GM10847 (cell line): ENCODE results near the gene MYO3A.

Experiments used
- POLR2A ChIP-seq: IDR thresholded peaks from 2 replicates; pipeline ENCODE4 v1.6.1; 2011; ENCODE audit not compliant: insufficient read length; ENCODE audit errors: extremely low read depth

Gene MYO3A

DNA sequence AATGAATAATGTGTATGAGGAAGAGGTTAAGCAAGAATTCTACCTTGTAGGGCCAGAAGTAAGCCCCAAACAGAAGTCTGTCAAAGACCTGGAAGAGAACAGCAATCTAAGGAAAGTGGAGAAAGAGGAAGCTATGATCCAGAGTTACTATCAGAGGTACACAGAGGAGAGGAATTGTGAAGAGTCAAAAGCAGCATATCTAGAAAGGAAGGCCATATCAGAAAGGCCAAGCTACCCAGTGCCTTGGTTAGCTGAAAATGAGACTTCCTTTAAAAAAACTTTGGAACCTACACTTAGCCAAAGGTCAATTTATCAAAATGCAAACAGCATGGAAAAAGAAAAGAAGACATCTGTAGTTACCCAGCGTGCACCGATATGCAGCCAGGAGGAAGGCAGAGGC, 239.8 kb downstream of the MYO3A start:
- no peak for TF ChIP-seq POLR2A

- no peak for TF ChIP-seq POLR2A
Observed at GRCh38 chr10:26177341-26177740, 243.3 kb downstream of the MYO3A start.

- no peak for TF ChIP-seq POLR2A
Observed at GRCh38 chr10:26194275-26194674, 260.2 kb downstream of the MYO3A start.

GRCh38 chr10:26197248-26197647, 263.2 kb downstream of the MYO3A start:
- no peak for TF ChIP-seq POLR2A

DNA sequence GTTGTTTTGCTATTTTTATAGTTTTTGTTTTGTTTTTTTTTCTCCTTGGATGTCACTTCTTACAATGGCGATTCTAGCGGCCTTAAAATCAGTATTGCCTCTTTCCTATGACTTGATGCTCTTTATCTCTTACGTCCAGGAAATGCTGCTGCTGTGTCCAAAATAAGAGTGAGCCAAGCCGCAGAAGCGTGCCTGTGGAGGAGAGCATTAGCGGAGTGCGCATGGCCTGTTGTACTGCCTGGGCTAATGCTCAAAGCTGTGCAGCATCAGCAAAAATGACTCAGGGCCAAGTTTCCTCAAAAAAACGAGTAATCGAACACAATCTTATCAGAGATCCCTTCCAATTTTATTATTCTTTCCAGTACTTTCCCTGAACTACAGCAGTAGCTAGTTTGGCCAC, 264.1 kb downstream of the MYO3A start:
- TF ChIP-seq POLR2A: no peak

DNA sequence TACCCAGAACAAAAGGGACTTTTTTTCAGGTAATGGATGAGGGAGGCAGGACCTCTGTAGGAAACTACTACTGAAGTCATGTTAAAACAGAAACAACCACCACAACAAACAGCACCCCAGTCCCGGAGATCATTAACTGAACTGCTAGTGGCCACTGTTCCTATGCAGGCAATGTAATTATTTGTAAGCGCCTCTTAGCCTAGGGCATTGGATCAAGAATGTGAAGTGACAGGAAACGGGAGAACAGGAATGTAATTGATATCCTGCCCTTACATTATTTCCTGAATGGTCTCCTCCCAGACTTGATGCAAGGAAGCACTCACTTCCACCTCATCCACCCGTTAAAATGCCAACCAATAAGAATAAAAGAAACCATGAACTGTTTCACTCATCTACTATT, 265.8 kb downstream of the MYO3A start:
- TF ChIP-seq POLR2A: no peak

- TF ChIP-seq POLR2A: no peak
Observed at GRCh38 chr10:26205223-26205622, 271.2 kb downstream of the MYO3A start.

DNA sequence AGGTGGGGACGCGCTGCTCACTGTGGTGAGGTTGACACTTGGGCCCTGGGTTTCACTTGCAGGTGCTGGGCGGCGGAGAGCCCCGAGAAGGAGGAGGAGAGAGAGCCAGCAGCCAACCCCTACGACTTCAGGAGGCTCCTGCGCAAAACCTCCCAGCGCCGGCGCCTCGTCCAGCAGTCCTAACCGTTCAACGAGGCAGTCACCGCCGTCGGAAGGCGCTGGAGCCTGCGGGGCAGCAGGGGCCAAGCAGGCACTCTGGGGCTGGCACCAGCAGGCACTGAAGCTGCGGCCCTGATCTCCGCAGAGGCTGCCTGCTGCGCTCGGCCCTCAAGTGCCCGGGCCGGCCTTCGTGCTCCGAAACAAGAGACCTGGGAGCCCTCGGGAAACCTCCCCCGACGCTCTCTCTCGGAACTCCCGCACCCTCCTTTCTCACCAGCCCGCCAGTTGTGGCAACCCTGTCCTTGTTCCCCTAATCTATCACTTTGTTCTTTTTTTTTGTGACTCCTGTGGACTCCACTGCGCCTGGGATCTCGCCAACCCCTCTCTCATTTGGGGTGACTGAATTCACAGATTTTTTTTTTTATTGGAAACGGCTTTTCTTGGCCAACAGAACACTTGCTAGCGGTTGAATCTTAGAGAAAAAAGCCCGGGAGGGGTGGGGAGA, 277.9 kb downstream of the MYO3A start:
- TF ChIP-seq POLR2A: no peak

DNA sequence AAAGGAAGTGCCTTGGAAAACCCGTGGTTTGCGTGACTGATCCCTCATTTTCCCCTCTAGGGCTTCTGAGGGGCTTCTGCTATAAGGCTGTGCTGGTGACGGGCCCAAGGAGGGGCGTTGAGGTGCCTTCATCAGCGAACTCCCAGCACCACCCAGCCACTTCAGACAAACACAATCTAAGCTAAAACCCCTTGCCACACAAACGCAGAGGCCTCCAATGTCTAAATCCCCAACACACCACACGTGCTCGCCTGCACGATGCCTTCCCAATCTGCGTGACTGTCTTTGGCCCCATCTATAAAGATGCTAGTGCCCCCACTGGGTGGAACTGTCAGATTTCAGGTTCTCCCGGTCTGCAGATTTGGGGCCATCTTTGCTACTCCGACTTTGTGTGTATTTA, 278.5 kb downstream of the MYO3A start:
- no peak for TF ChIP-seq POLR2A

DNA sequence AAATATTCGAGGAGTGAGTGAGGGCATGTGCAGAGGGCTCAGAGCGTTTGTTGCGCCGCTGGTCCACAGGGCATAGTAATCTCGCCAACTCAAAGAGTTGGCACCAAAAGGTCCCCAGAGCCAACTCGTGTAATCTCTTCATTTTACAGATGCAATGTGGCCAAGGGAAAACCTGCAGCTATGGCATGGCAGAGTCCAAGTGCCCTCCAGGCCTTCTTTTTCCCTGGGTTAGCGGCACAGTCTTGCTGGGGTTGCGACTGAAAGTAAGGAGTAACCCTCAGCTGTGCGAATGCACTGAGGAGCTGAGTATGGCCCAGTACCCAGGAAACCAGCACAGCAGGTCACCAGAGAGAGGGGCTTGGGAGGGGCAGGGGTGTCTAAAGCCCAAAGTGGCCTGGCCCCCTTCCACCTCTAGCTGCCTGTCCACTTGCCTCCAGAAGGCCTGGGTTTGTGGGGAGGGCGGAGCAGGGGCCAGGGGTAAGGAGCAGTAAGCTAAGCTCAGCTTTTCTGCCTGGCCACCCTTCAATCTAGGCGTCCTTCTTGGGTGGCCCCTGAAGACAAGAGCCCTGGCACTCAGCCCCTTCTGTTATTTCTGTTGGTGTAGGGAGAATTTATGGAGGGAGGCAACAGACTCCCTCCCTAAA, 279.2 kb downstream of the MYO3A start:
- no peak for TF ChIP-seq POLR2A

DNA sequence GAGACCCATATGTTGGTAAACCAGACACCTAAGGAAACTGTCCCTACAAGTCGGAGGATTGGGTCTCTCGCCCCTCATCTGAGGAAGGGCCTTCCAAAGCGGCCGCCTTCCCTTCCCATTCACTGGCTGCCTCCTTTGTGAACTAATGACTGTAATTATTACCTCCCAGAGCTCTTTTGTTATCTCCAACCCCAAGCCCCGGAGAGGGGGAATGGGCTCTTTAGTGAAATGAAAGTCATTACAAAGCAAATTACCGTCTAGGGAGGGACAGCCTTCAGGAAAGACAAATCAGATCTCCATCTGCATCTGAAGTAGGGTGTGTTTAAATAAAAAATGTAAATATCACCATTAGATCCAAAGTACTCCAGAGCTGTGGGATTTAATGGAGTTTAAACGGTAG, 280.0 kb downstream of the MYO3A start:
- TF ChIP-seq POLR2A: no peak

- no peak for TF ChIP-seq POLR2A
Observed at GRCh38 chr10:26214551-26215395, 280.7 kb downstream of the MYO3A start.

GRCh38 chr10:26215396-26215934, 281.4 kb downstream of the MYO3A start:
- no peak for TF ChIP-seq POLR2A

GRCh38 chr10:26215935-26216584, 282.0 kb downstream of the MYO3A start:
- no peak for TF ChIP-seq POLR2A
